Measurements from ENCODE around the gene SLC29A3.

SLC29A3 gene

GRCh38 chr10:71290331-71290730, 28.7 kb upstream of the SLC29A3 start:
- TF ChIP-seq REST (IDR thresholded peaks at IDR 0.05; ENCODE audit: low read depth), result no peak
- TF ChIP-seq ZBTB7A (IDR thresholded peaks at IDR 0.05; ENCODE audit: low read depth), result no peak
- TF ChIP-seq EP300 (IDR thresholded peaks at IDR 0.05; ENCODE audit: borderline replicate concordance), result no peak
- TF ChIP-seq MAX (IDR thresholded peaks at IDR 0.05), result no peak
- TF ChIP-seq TAF1 (IDR thresholded peaks at IDR 0.05; ENCODE audit: low read depth), result no peak
- TF ChIP-seq RAD21 (IDR thresholded peaks at IDR 0.05; ENCODE audit: low read depth), result no peak
- TF ChIP-seq NFIC (IDR thresholded peaks at IDR 0.05), result no peak
- TF ChIP-seq CREB1 (IDR thresholded peaks at IDR 0.05; ENCODE audit: low read depth), result no peak
- no peak for TF ChIP-seq TEAD4 (IDR thresholded peaks at IDR 0.05)
- TF ChIP-seq EGR1 (IDR thresholded peaks at IDR 0.05), result no peak
- TF ChIP-seq CEBPB (IDR thresholded peaks at IDR 0.05), result no peak
- TF ChIP-seq FOXM1 (IDR thresholded peaks at IDR 0.05; ENCODE audit: borderline replicate concordance, low read depth), result no peak
- no peak for TF ChIP-seq USF1 (IDR thresholded peaks at IDR 0.05)
- no peak for TF ChIP-seq TCF12 (IDR thresholded peaks at IDR 0.05; ENCODE audit: low read depth)
- TF ChIP-seq YY1 (IDR thresholded peaks at IDR 0.05; ENCODE audit: low read depth), result no peak

- no peak for TF ChIP-seq FOXM1 (IDR thresholded peaks at IDR 0.05; ENCODE audit: borderline replicate concordance, low read depth)
- TF ChIP-seq ZBTB7A (IDR thresholded peaks at IDR 0.05; ENCODE audit: low read depth), result no peak
- no peak for TF ChIP-seq TAF1 (IDR thresholded peaks at IDR 0.05; ENCODE audit: low read depth)
- no peak for TF ChIP-seq YY1 (IDR thresholded peaks at IDR 0.05; ENCODE audit: low read depth)
- TF ChIP-seq REST (IDR thresholded peaks at IDR 0.05; ENCODE audit: low read depth), result no peak
- no peak for TF ChIP-seq TCF12 (IDR thresholded peaks at IDR 0.05; ENCODE audit: low read depth)
Measured at GRCh38 chr10:71290806-71291527, 28.1 kb upstream of the SLC29A3 start.

GRCh38 chr10:71291528-71291900, 27.5 kb upstream of the SLC29A3 start:
- TF ChIP-seq TAF1 (IDR thresholded peaks at IDR 0.05; ENCODE audit: low read depth) (no peak), RAD21 (IDR thresholded peaks at IDR 0.05; ENCODE audit: low read depth) (no peak), REST (IDR thresholded peaks at IDR 0.05; ENCODE audit: low read depth) (no peak), YY1 (IDR thresholded peaks at IDR 0.05; ENCODE audit: low read depth) (no peak), EGR1 (IDR thresholded peaks at IDR 0.05) (no peak), CEBPB (IDR thresholded peaks at IDR 0.05) (no peak), ZBTB7A (IDR thresholded peaks at IDR 0.05; ENCODE audit: low read depth) (no peak), EP300 (IDR thresholded peaks at IDR 0.05; ENCODE audit: borderline replicate concordance) (no peak), TCF12 (IDR thresholded peaks at IDR 0.05; ENCODE audit: low read depth) (no peak), NFIC (IDR thresholded peaks at IDR 0.05) (no peak), FOXM1 (IDR thresholded peaks at IDR 0.05; ENCODE audit: borderline replicate concordance, low read depth) (no peak), USF1 (IDR thresholded peaks at IDR 0.05) (no peak), TEAD4 (IDR thresholded peaks at IDR 0.05) (no peak), CREB1 (IDR thresholded peaks at IDR 0.05; ENCODE audit: low read depth) (no peak), MAX (IDR thresholded peaks at IDR 0.05) (no peak)

- TF ChIP-seq TEAD4 (IDR thresholded peaks at IDR 0.05), result no peak
- TF ChIP-seq YY1 (IDR thresholded peaks at IDR 0.05; ENCODE audit: low read depth), result no peak
- no peak for TF ChIP-seq RAD21 (IDR thresholded peaks at IDR 0.05; ENCODE audit: low read depth)
- TF ChIP-seq EP300 (IDR thresholded peaks at IDR 0.05; ENCODE audit: borderline replicate concordance), result no peak
- TF ChIP-seq EGR1 (IDR thresholded peaks at IDR 0.05), result no peak
- TF ChIP-seq USF1 (IDR thresholded peaks at IDR 0.05), result no peak
- TF ChIP-seq MAX (IDR thresholded peaks at IDR 0.05), result no peak
- no peak for TF ChIP-seq CREB1 (IDR thresholded peaks at IDR 0.05; ENCODE audit: low read depth)
- no peak for TF ChIP-seq FOXM1 (IDR thresholded peaks at IDR 0.05; ENCODE audit: borderline replicate concordance, low read depth)
- no peak for TF ChIP-seq TAF1 (IDR thresholded peaks at IDR 0.05; ENCODE audit: low read depth)
- TF ChIP-seq NFIC (IDR thresholded peaks at IDR 0.05), result no peak
- no peak for TF ChIP-seq ZBTB7A (IDR thresholded peaks at IDR 0.05; ENCODE audit: low read depth)
- no peak for TF ChIP-seq CEBPB (IDR thresholded peaks at IDR 0.05)
- no peak for TF ChIP-seq REST (IDR thresholded peaks at IDR 0.05; ENCODE audit: low read depth)
- TF ChIP-seq TCF12 (IDR thresholded peaks at IDR 0.05; ENCODE audit: low read depth), result no peak
Measured at GRCh38 chr10:71292624-71293445, 26.2 kb upstream of the SLC29A3 start.

All from Ishikawa (cell line).